Skeletal muscle cell (primary cell): Measurements from ENCODE around the gene LSS.
"Not testable (repeated sequence)": the region's sequence is repeated elsewhere in the genome, so short reads cannot be mapped to it uniquely, and the experiment has no call there.

Experiments used
- DNase-seq: peaks from one replicate; pipeline ENCODE4 v3.0.0-alpha.2; 2010; ENCODE audit warnings: low read depth
- H3K4me3 ChIP-seq: 2 replicates; pipeline ENCODE4 v1.5.1; 2011; ENCODE audit warnings: low read depth, mild to moderate bottlenecking, control low read depth, low read length, moderate library complexity

Gene LSS

GRCh38 chr21:46180778-46181391, 47.7 kb downstream of the LSS start:
- DNase-seq = no peak
- no peak overlapping the region for H3K4me3 ChIP-seq

GRCh38 chr21:46180079-46180722, 48.4 kb downstream of the LSS start:
- no peak for DNase-seq
- no peak overlapping the region for H3K4me3 ChIP-seq

GRCh38 chr21:46179708-46180078, 48.9 kb downstream of the LSS start:
- H3K4me3 ChIP-seq = no peak overlapping the region
- no peak for DNase-seq

GRCh38 chr21:46178961-46179360, 49.6 kb downstream of the LSS start:
- no peak for DNase-seq
- no peak overlapping the region for H3K4me3 ChIP-seq

GRCh38 chr21:46176443-46177129, 52.0 kb downstream of the LSS start:
- H3K4me3 ChIP-seq, DNase-seq: not testable (repeated sequence)

- no peak for DNase-seq
- no peak overlapping the region for H3K4me3 ChIP-seq
Measured at GRCh38 chr21:46173573-46173972, 55.0 kb downstream of the LSS start.

GRCh38 chr21:46172863-46173528, 55.6 kb downstream of the LSS start:
- DNase-seq = no peak
- H3K4me3 ChIP-seq = no peak overlapping the region

- no peak for DNase-seq
- H3K4me3 ChIP-seq = no peak overlapping the region
Measured at GRCh38 chr21:46171996-46172862, 56.3 kb downstream of the LSS start.

- DNase-seq = no peak
- no peak overlapping the region for H3K4me3 ChIP-seq
Measured at GRCh38 chr21:46171585-46171984, 57.0 kb downstream of the LSS start.

GRCh38 chr21:46170436-46171193, 58.0 kb downstream of the LSS start:
- H3K4me3 ChIP-seq, DNase-seq: not testable (repeated sequence)

GRCh38 chr21:46168659-46169386, 59.8 kb downstream of the LSS start:
- H3K4me3 ChIP-seq = no peak overlapping the region

GRCh38 chr21:46168238-46168637, 60.3 kb downstream of the LSS start:
- DNase-seq = no peak
- no peak overlapping the region for H3K4me3 ChIP-seq

More at GRCh38 chr21:46168659-46169386, 59.8 kb downstream of the LSS start:
- no peak for DNase-seq

- no peak for DNase-seq
- no peak overlapping the region for H3K4me3 ChIP-seq
Measured at GRCh38 chr21:46165098-46165497, 63.5 kb downstream of the LSS start.

GRCh38 chr21:46163380-46163779, 65.2 kb downstream of the LSS start:
- no peak overlapping the region for H3K4me3 ChIP-seq

GRCh38 chr21:46161633-46162592, 66.7 kb downstream of the LSS start:
- H3K4me3 ChIP-seq = no peak overlapping the region
- DNase-seq = no peak

More at GRCh38 chr21:46163380-46163779, 65.2 kb downstream of the LSS start:
- no peak for DNase-seq

- DNase-seq = no peak
Measured at GRCh38 chr21:46160907-46161632, 67.5 kb downstream of the LSS start.

GRCh38 chr21:46160657-46160906, 68.0 kb downstream of the LSS start:
- H3K4me3 ChIP-seq = no peak overlapping the region
- DNase-seq = no peak

More at GRCh38 chr21:46160907-46161632, 67.5 kb downstream of the LSS start:
- H3K4me3 ChIP-seq = no peak overlapping the region
